WTC11 (cell line): ENCODE data around the gene DCLRE1A.

Source experiments
- CREM ChIP-seq: sonication (generic); formaldehyde crosslinking; IDR thresholded peaks from 2 replicates; pipeline ENCODE4 v1.8.1; 2022; ENCODE audit warnings: mild to moderate bottlenecking, missing genetic modification reagents, moderate library complexity
- ETV6 ChIP-seq: sonication (generic); formaldehyde crosslinking; IDR thresholded peaks from 2 replicates; pipeline ENCODE4 v1.8.1; 2022; ENCODE audit warnings: mild to moderate bottlenecking, missing genetic modification reagents
- OVOL2 ChIP-seq: fragments of 250-450 bp; sonication (Bioruptor Pico); IDR thresholded peaks from 2 replicates; pipeline ENCODE4 v1.9.0; 2021; ENCODE audit warnings: mild to moderate bottlenecking, borderline replicate concordance
- SP1 ChIP-seq: sonication (generic); formaldehyde crosslinking; conservative IDR thresholded peaks from 2 replicates; pipeline ENCODE4 v1.8.1; 2022; ENCODE audit warnings: missing genetic modification reagents
- ZNF219 ChIP-seq: sonication (generic); formaldehyde crosslinking; IDR thresholded peaks from 2 replicates; pipeline ENCODE4 v1.8.0; 2023; ENCODE audit warnings: missing genetic modification reagents, mild to moderate bottlenecking, borderline replicate concordance
- TF ChIP-seq, protein P1 (sequence below): fragments of 200-600 bp; IDR thresholded peaks from 2 replicates; pipeline ENCODE4 v1.8.0; 2022; ENCODE audit warnings: antibody characterized with exemption
- TF ChIP-seq, protein P2 (sequence below): sonication (generic); formaldehyde crosslinking; IDR thresholded peaks from 2 replicates; pipeline ENCODE4 v1.8.0; 2022; ENCODE audit warnings: mild to moderate bottlenecking, missing genetic modification reagents
- TF ChIP-seq, protein P3 (sequence below): sonication (generic); formaldehyde crosslinking; conservative IDR thresholded peaks from 2 replicates; pipeline ENCODE4 v1.8.1; 2022; ENCODE audit warnings: mild to moderate bottlenecking, missing genetic modification reagents

DNA sequence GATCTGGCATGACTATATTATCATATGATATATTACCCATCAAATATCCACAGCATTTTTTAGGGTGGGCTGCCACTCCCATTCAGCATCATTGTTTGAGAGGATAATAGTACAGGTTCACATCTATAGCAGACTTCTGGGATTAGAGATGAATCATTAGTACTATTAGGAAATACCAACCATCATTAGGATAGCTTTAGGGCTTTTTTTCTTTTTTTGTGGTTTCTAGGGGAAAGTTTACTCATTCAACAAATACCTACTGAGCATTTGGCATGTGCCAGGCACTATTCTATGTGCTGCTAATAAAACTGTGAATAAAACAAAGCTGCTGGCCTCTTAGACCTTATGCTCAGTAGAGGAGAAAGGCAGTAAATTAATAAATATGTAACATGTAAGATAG, 41.1 kb upstream of the DCLRE1A start:
- TF ChIP-seq, protein P1, sequence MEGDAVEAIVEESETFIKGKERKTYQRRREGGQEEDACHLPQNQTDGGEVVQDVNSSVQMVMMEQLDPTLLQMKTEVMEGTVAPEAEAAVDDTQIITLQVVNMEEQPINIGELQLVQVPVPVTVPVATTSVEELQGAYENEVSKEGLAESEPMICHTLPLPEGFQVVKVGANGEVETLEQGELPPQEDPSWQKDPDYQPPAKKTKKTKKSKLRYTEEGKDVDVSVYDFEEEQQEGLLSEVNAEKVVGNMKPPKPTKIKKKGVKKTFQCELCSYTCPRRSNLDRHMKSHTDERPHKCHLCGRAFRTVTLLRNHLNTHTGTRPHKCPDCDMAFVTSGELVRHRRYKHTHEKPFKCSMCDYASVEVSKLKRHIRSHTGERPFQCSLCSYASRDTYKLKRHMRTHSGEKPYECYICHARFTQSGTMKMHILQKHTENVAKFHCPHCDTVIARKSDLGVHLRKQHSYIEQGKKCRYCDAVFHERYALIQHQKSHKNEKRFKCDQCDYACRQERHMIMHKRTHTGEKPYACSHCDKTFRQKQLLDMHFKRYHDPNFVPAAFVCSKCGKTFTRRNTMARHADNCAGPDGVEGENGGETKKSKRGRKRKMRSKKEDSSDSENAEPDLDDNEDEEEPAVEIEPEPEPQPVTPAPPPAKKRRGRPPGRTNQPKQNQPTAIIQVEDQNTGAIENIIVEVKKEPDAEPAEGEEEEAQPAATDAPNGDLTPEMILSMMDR: no peak
- no peak for TF ChIP-seq SP1 (CRISPR knock-in tag)
- TF ChIP-seq CREM (CRISPR knock-in tag): no peak
- TF ChIP-seq ZNF219 (CRISPR knock-in tag): no peak
- TF ChIP-seq ETV6 (CRISPR knock-in tag): no peak
- no peak for TF ChIP-seq OVOL2 (CRISPR knock-in tag)
- TF ChIP-seq, protein P2, sequence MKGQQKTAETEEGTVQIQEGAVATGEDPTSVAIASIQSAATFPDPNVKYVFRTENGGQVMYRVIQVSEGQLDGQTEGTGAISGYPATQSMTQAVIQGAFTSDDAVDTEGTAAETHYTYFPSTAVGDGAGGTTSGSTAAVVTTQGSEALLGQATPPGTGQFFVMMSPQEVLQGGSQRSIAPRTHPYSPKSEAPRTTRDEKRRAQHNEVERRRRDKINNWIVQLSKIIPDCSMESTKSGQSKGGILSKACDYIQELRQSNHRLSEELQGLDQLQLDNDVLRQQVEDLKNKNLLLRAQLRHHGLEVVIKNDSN (CRISPR knock-in tag): no peak
- TF ChIP-seq, protein P3, sequence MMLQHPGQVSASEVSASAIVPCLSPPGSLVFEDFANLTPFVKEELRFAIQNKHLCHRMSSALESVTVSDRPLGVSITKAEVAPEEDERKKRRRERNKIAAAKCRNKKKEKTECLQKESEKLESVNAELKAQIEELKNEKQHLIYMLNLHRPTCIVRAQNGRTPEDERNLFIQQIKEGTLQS (CRISPR knock-in tag): no peak
